K562 (cell line): ENCODE results near the gene OTOA.
"Not testable (repeated sequence)": the region's sequence is repeated elsewhere in the genome, so short reads cannot be mapped to it uniquely, and the experiment has no call there.

Experiments
- BRCA1 ChIP-seq, 2 experiments: fragments of 450-650 bp in 1 of 2; sonication (generic) in 1 of 2; formaldehyde crosslinking in 1 of 2; IDR thresholded peaks; 2 replicates each; pipeline versions ENCODE4 v1.5.0 to v1.6.1; 2017 to 2020; ENCODE audit warnings: mild to moderate bottlenecking in 1 of 2, missing genetic modification reagents in 1 of 2
- RNF2 ChIP-seq: sonication (generic); IDR thresholded peaks from 2 replicates; pipeline ENCODE4 v1.6.1; 2016

GRCh38 chr16:21756192-21757079 is 92.7 kb downstream of the OTOA start:
- not testable (repeated sequence) for TF ChIP-seq BRCA1 (IDR thresholded peaks at IDR 0.05); BRCA1 (CRISPR knock-in tag; IDR thresholded peaks at IDR 0.05); RNF2
